K562 (cell line): ENCODE data around the gene MLLT6. TPM values are rescaled to one million over a fixed set of nuclear protein-coding genes. Genes with fewer than 3 reads are reported as not detected.

Experiments
- ATAC-seq: fragments of 200-7000 bp; cut with Tn5 transposase; 3 replicates; pipeline ENCODE4 v1.9.1; 2020; ENCODE audit warnings: moderate library complexity
- BruUV-seq: library from RNA; stranded (reverse); fragments of 400-500 nt; replicated peaks from 2 replicates; lab custom pipeline; 2021; lab: Mats Ljungman, UMichigan
- CTCF ChIA-PET: fragments of 300-600 bp; formaldehyde crosslinking; extraction: SDS; loops from one replicate; lab custom pipeline; 2021; ENCODE audit warnings: low intra/inter-chr PET ratio; lab: Yijun Ruan, JAX
- POLR2A ChIA-PET: fragments of 300-600, 350-650 bp; sonication (Branson Sonifier 250); formaldehyde crosslinking; extraction: SDS; loops from one replicate; lab custom pipeline; 2021; ENCODE audit warnings: antibody characterized with exemption, inconsistent platforms; lab: Yijun Ruan, JAX
- DNase-seq, 4 experiments: peaks; one replicate each; pipeline versions ENCODE4 v3.0.0 to v3.0.0-alpha.2; 2011 to 2018; ENCODE audit warnings: low spot score in 3 of 4, mixed read lengths in 3 of 4; ENCODE audit errors: extremely low read depth in 1 of 4
- FAIRE-seq: peaks from 2 replicates; lab custom pipeline; 2011; peaks lifted over from hg19 to GRCh38; lab: Jason Lieb, UNC
- H2AFZ ChIP-seq: 2 replicates; pipeline ENCODE4 v1.6.0; 2011; ENCODE audit warnings: low read depth, low read length, control low read depth, inconsistent platforms
- H3K27ac ChIP-seq: fragments of 200-600 bp; 3 replicates; pipeline ENCODE4 v1.8.0; 2011; ENCODE audit warnings: low read depth, mild to moderate bottlenecking, control low read depth, inconsistent platforms, low read length, moderate library complexity, mixed read lengths; ENCODE audit errors: extremely low read depth
- H3K27me3 ChIP-seq, 2 experiments: fragments of 300-600 bp in 1 of 2; 2 replicates in 1 of 2; 3 replicates in 1 of 2; pipeline versions ENCODE4 v1.6.0 to v1.8.0; 2011; ENCODE audit warnings: inconsistent platforms in 2 of 2, low read length in 2 of 2, mild to moderate bottlenecking in 1 of 2, mixed read lengths in 1 of 2, moderate library complexity in 1 of 2; ENCODE audit not compliant: control insufficient read depth in 2 of 2, insufficient read depth in 2 of 2
- H3K36me3 ChIP-seq: fragments of 300-600 bp; 3 replicates; pipeline ENCODE4 v1.8.0; 2011; ENCODE audit warnings: mild to moderate bottlenecking, low read length, inconsistent platforms; ENCODE audit not compliant: control insufficient read depth, insufficient read depth
- H3K4me1 ChIP-seq, 2 experiments: fragments of 200-600 bp in 1 of 2; replicated peaks in 1 of 2; 2 replicates in 1 of 2; 3 replicates in 1 of 2; pipeline versions ENCODE4 v1.5.1 to v1.8.0; 2011; ENCODE audit warnings: inconsistent platforms in 2 of 2, low read length in 2 of 2, mild to moderate bottlenecking in 1 of 2, mixed read lengths in 1 of 2, moderate library complexity in 1 of 2; ENCODE audit not compliant: control insufficient read depth in 2 of 2, insufficient read depth in 2 of 2
- H3K4me2 ChIP-seq: 2 replicates; pipeline ENCODE4 v1.6.1; 2011; ENCODE audit warnings: low read length, control low read depth, inconsistent platforms, mixed read lengths; ENCODE audit not compliant: insufficient read depth
- H3K4me3 ChIP-seq: fragments of 200-600 bp; sonication (generic), shearing (Covaris generic); 2 replicates; pipeline ENCODE4 v1.5.1; 2016; ENCODE audit warnings: control low read depth, inconsistent platforms
- H3K79me2 ChIP-seq: fragments of 200-600 bp; 3 replicates; pipeline ENCODE4 v1.8.0; 2011; ENCODE audit warnings: low read length, inconsistent platforms; ENCODE audit not compliant: control insufficient read depth, insufficient read depth
- H3K9ac ChIP-seq, 2 experiments: 2 replicates each; pipeline versions ENCODE4 v1.6.0 to v1.6.1; 2011; ENCODE audit warnings: low read depth in 2 of 2, low read length in 2 of 2, control low read depth in 1 of 2, inconsistent platforms in 1 of 2, mild to moderate bottlenecking in 1 of 2, mixed read lengths in 1 of 2; ENCODE audit not compliant: insufficient read depth in 1 of 2
- H3K9me1 ChIP-seq: one replicate; pipeline ENCODE4 v1.6.0; 2011; ENCODE audit warnings: inconsistent platforms, mild to moderate bottlenecking, low read length, moderate library complexity; ENCODE audit not compliant: control insufficient read depth, insufficient read depth
- H3K9me3 ChIP-seq: replicated peaks from 2 replicates; pipeline ENCODE4 v1.5.1; 2011; ENCODE audit warnings: low read depth, low read length, inconsistent platforms; ENCODE audit not compliant: control insufficient read depth, insufficient read depth
- H4K20me1 ChIP-seq: replicated peaks from 2 replicates; pipeline ENCODE4 v1.6.1; 2011; ENCODE audit warnings: low read length, inconsistent platforms, mixed read lengths; ENCODE audit not compliant: control insufficient read depth, insufficient read depth
- SRSF3 ChIP-seq: fragments of 200-400 bp; formaldehyde crosslinking; IDR thresholded peaks from 2 replicates; pipeline ENCODE4 v1.6.1; 2016; ENCODE audit warnings: mild to moderate bottlenecking, low read length, moderate library complexity; ENCODE audit not compliant: insufficient read depth
- TGIF2 ChIP-seq: sonication (generic); formaldehyde crosslinking; IDR thresholded peaks from 2 replicates; pipeline ENCODE4 v1.8.1; 2022; ENCODE audit warnings: mild to moderate bottlenecking, missing genetic modification reagents, moderate library complexity
- ZBTB43 ChIP-seq: sonication (generic); formaldehyde crosslinking; IDR thresholded peaks from 2 replicates; pipeline ENCODE4 v1.8.0; 2023; ENCODE audit warnings: mild to moderate bottlenecking, missing genetic modification reagents
- ZNF239 ChIP-seq: fragments of 250-450 bp; sonication (Bioruptor Pico); IDR thresholded peaks from 2 replicates; pipeline ENCODE4 v1.4.0; 2020; ENCODE audit warnings: mild to moderate bottlenecking
- WGBS: fragments of 100-300 bp; shearing (Covaris generic); methylation state at CpG from one replicate; pipeline ENCODE4 v1.1.6; 2016; ENCODE audit warnings: low coverage, mixed read lengths; ENCODE audit not compliant: insufficient coverage; ENCODE audit errors: missing lambda C conversion rate; 5-methylcytosine and 5-hydroxymethylcytosine counted together
- in situ Hi-C: fragments of 300-500 bp; cut with MboI; formaldehyde crosslinking; loops from 4 replicates; pipeline ENCODE4 v1.15.0; 2018; ENCODE audit warnings: inconsistent platforms, mixed read lengths
- intact Hi-C: fragments of 100-400 bp; cut with micrococcal nuclease; formaldehyde crosslinking; loops from 2 replicates; pipeline ENCODE4 v1.14.2; 2022
- polyA plus RNA-seq, 8 experiments: library from polyadenylated mRNA; depleted of rRNA in 4 of 8; stranded (reverse) in 5 of 8; unstranded in 3 of 8; fragments of >200 nt; fragmentation: Nextera tagmentation in 2 of 8; fragmentation: Illumina TruSeq in 1 of 8; extraction: Ambion mirVana in 2 of 8; extraction: Trizol in 1 of 8; gene quantifications; 2 replicates each; pipeline versions ENCODE4 v1.2.1 to v1.2.3, GENCODE V29; 2011 to 2014; ENCODE audit warnings: inconsistent platforms in 1 of 8, missing spikeins in 1 of 8
- total RNA-seq, 7 experiments: library from RNA; depleted of rRNA in 6 of 7; stranded (reverse); fragments of >200 nt in 6 of 7; fragmentation: Illumina TruSeq in 2 of 7; extraction: Trizol in 2 of 7; gene quantifications; 2 replicates each; pipeline versions ENCODE4 v1.2.1 to v1.2.3, GENCODE V29; 2011 to 2021; ENCODE audit warnings: low replicate concordance in 1 of 7

Gene MLLT6
- total and polyA plus RNA-seq, 9 of the 15 experiments (the other 6 are each of a cell fraction or from before 2014, with no cell fraction given) = 3.1 to 71.7 (median 30.0) TPM

- H3K9me1 ChIP-seq = no peaks in the 10 kb centered on the region
- no peak overlapping the region for H3K4me2 ChIP-seq
- no peak overlapping the region for H3K9ac ChIP-seq
- BruUV-seq = no TSS peak
- peaks cover 20 to 21% of the 10 kb centered on the region in 2 experiments for H3K4me1 ChIP-seq
- no peaks in the 10 kb centered on the region for H4K20me1 ChIP-seq
- DNase-seq (no peak), ATAC-seq (no peak)
- CTCF ChIA-PET = interaction anchor here (0.7 to 2.8 kb wide), 2 partner anchors 57 to 67 kb away, joined by 3 to 25 read pairs; no protein-coding TSS in a partner anchor
- H3K4me3 ChIP-seq = no peak overlapping the region
- H3K9me3 ChIP-seq = no peaks in the 10 kb centered on the region
- 76% methylated on average over 6 of the region's 6 CpGs for WGBS
- H2AFZ ChIP-seq = no peak overlapping the region
- H3K27me3 ChIP-seq = no peaks in the 10 kb centered on the region
- in situ Hi-C loops = loop anchor here (5.0 kb wide), 1 partner anchor 54 kb away; the partner anchor contains the start of gene CISD3
- H3K79me2 ChIP-seq = no peaks in the 10 kb centered on the region; the same call in 2 of the 3 replicates
- intact Hi-C loops = loop anchor here (1.0 to 10.0 kb wide), 5 partner anchors 25 to 187 kb away; partner anchors contain the start of genes CISD3 and PSMB3
- TF ChIP-seq ZNF239 = no peak
- TF ChIP-seq, all 486 proteins: peak for 0
- POLR2A ChIA-PET = interaction anchor here (0.9 to 1.1 kb wide), 2 partner anchors 10 to 195 kb away, joined by 3 to 4 read pairs; no protein-coding TSS in a partner anchor
- Histone ChIP-seq H3K36me3 (no peaks in the 10 kb centered on the region), H3K27ac (no peak overlapping the region)
- FAIRE-seq = no peak
These were observed 27.3 kb upstream of the MLLT6 start for GRCh38 chr17:38677819-38678218.

- ChIA-PET POLR2A (interaction anchor here (0.7 to 1.2 kb wide), 2 partner anchors 14 to 52 kb away, joined by 3 to 5 read pairs; no protein-coding TSS in a partner anchor), CTCF (no interaction called here)
- 45% methylated on average over 3 of the region's 3 CpGs for WGBS
- DNase-seq = no peak
- Histone ChIP-seq H3K9ac (no peak overlapping the region), H3K9me1 (no peaks in the 10 kb centered on the region), H3K4me1 (peaks cover 4 to 8% of the 10 kb centered on the region in 2 experiments; a peak in 3 of 5 replicates), H3K27ac (no peak overlapping the region), H3K4me2 (no peak overlapping the region)
- ATAC-seq = no peak
- no peak for FAIRE-seq
- TF ChIP-seq TGIF2 (CRISPR knock-in tag) (no peak), ZBTB43 (CRISPR knock-in tag) (no peak), SRSF3 (no peak)
- TF ChIP-seq, all 486 proteins: peak for 0
- Histone ChIP-seq H4K20me1 (no peaks in the 10 kb centered on the region), H3K4me3 (no peak overlapping the region), H3K9me3 (no peaks in the 10 kb centered on the region), H3K36me3 (no peaks in the 10 kb centered on the region), H3K79me2 (no peaks in the 10 kb centered on the region), H3K27me3 (no peaks in the 10 kb centered on the region), H2AFZ (no peak overlapping the region)
- no TSS peak for BruUV-seq
- intact Hi-C loops (no loop called here), in situ Hi-C loops (no loop called here)
These were observed 24.0 kb upstream of the MLLT6 start for GRCh38 chr17:38681096-38681495.
